ENCODE data around the gene HIF1A. TPM values are rescaled to one million over a fixed set of nuclear protein-coding genes. Genes with fewer than 3 reads are reported as not detected.

The HIF1A gene
- total and polyA plus RNA-seq, 2 donors (not counting 1 experiment from before 2014, with no cell fraction given) = 332 to 407 TPM

DNA sequence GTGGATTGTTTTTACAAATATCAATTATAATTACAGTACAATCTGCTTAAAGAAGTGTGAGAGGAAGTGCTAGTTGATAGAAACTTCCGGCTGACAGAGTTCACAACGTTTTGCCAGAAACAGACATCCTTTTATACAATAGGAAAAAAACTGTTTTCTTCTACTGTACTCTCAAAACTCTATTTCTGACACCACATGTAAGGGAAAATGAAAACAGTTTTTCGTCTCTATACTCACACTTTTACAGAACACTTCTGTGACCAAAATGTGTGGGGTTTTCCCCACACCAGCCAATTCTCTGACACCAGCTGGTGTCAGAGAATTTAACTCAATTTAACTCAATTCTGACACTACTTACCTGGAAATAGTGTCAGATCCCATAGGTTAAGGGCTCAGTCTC, 24.2 kb upstream of the HIF1A start:
- Histone ChIP-seq H3K36me3 (ENCODE audit: control insufficient read depth, insufficient read depth, low read length) (no peaks in the 10 kb centered on the region), H3K79me2 (ENCODE audit: control insufficient read depth, insufficient read depth, low read length) (no peaks in the 10 kb centered on the region), H2AFZ (ENCODE audit: low read length) (no peak overlapping the region), H4K20me1 (ENCODE audit: control insufficient read depth, extremely low read depth, insufficient read depth, low read length) (no peaks in the 10 kb centered on the region), H3K4me3 (replicated peaks in 1 of 4; ENCODE audit: control extremely low read depth in 1 of 4, insufficient read depth in 1 of 4, low read depth in 3 of 4, low read length in 4 of 4) (no peak overlapping the region), H3K27me3 (ENCODE audit: control insufficient read depth, insufficient read depth, low read length) (no peaks in the 10 kb centered on the region), H3K27ac (ENCODE audit: insufficient read depth, low read length) (no peak overlapping the region), H3K9me3 (ENCODE audit: control insufficient read depth, insufficient read depth, low read depth, low read length) (no peaks in the 10 kb centered on the region), H3K9ac (ENCODE audit: insufficient read depth, low read length) (no peak overlapping the region), H3K4me1 (ENCODE audit: control insufficient read depth, extremely low read depth, insufficient read depth, low read length) (no peaks in the 10 kb centered on the region), H3K4me2 (ENCODE audit: extremely low read depth, insufficient read depth, low read length) (no peak overlapping the region)
- TF ChIP-seq, protein P1, sequence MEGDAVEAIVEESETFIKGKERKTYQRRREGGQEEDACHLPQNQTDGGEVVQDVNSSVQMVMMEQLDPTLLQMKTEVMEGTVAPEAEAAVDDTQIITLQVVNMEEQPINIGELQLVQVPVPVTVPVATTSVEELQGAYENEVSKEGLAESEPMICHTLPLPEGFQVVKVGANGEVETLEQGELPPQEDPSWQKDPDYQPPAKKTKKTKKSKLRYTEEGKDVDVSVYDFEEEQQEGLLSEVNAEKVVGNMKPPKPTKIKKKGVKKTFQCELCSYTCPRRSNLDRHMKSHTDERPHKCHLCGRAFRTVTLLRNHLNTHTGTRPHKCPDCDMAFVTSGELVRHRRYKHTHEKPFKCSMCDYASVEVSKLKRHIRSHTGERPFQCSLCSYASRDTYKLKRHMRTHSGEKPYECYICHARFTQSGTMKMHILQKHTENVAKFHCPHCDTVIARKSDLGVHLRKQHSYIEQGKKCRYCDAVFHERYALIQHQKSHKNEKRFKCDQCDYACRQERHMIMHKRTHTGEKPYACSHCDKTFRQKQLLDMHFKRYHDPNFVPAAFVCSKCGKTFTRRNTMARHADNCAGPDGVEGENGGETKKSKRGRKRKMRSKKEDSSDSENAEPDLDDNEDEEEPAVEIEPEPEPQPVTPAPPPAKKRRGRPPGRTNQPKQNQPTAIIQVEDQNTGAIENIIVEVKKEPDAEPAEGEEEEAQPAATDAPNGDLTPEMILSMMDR (conservative IDR thresholded peaks at IDR 0.05 in 1 of 2, IDR thresholded peaks at IDR 0.05 in 1 of 2; ENCODE audit: low read depth in 1 of 2, low read length in 2 of 2) = no peak
- no peak for TF ChIP-seq EZH2 (IDR thresholded peaks at IDR 0.05; ENCODE audit: low read length, missing control alignments)
- no peak for DNase-seq (ENCODE audit: low read depth in 2 of 2)

DNA sequence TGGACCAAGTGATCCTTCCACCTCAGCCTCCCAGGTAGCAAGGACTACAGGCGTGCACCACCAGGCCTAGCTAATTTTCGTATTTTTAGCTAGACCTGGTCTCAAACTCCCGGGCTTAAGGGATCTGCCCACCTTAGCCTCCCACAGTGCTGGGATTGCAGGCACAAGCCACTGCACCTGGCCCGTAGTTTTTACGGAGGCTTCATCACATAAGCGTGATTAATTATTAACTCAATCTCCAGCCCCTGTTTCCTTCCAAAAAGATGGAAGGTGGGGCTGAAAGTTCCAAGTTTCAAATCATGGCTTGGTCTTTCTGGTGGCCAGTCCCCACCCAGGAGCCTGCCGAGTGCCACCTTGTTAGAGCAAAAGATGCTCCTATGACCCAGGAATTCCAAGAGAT, 22.5 kb upstream of the HIF1A start:
- Histone ChIP-seq H3K9me3 (ENCODE audit: control insufficient read depth, insufficient read depth, low read depth, low read length) (no peaks in the 10 kb centered on the region), H4K20me1 (ENCODE audit: control insufficient read depth, extremely low read depth, insufficient read depth, low read length) (no peaks in the 10 kb centered on the region), H3K36me3 (ENCODE audit: control insufficient read depth, insufficient read depth, low read length) (no peaks in the 10 kb centered on the region), H3K4me2 (ENCODE audit: extremely low read depth, insufficient read depth, low read length) (no peak overlapping the region), H3K4me1 (ENCODE audit: control insufficient read depth, extremely low read depth, insufficient read depth, low read length) (no peaks in the 10 kb centered on the region), H2AFZ (ENCODE audit: low read length) (no peak overlapping the region), H3K4me3 (replicated peaks in 1 of 4; ENCODE audit: control extremely low read depth in 1 of 4, insufficient read depth in 1 of 4, low read depth in 3 of 4, low read length in 4 of 4) (no peak overlapping the region), H3K27ac (ENCODE audit: insufficient read depth, low read length) (no peak overlapping the region), H3K9ac (ENCODE audit: insufficient read depth, low read length) (no peak overlapping the region), H3K79me2 (ENCODE audit: control insufficient read depth, insufficient read depth, low read length) (no peaks in the 10 kb centered on the region), H3K27me3 (ENCODE audit: control insufficient read depth, insufficient read depth, low read length) (no peaks in the 10 kb centered on the region)
- no peak for DNase-seq (ENCODE audit: low read depth in 2 of 2)
- no peak for TF ChIP-seq EZH2 (IDR thresholded peaks at IDR 0.05; ENCODE audit: low read length, missing control alignments)
- TF ChIP-seq, protein P1 (conservative IDR thresholded peaks at IDR 0.05 in 1 of 2, IDR thresholded peaks at IDR 0.05 in 1 of 2; ENCODE audit: low read depth in 1 of 2, low read length in 2 of 2) = no peak

DNA sequence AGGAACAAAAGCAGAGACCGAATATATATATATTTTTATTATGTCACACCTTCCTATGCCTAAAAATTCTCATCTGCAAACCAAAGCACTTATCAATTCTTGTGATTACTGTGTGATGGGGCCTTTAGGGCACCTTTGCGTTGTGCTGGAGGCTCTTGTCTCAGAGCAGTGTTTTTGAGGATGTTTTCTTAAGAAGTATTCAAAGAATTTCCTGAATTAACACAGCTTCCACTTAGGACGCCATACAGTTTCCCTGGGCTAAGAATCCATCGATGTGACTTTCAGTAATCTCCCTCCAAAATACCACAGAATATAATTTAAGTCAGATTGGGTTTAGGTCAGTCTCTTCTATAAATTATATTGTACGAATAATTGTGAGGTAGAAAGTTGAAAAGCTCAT, 22.0 kb upstream of the HIF1A start:
- Histone ChIP-seq H3K4me3 (replicated peaks in 1 of 4; ENCODE audit: control extremely low read depth in 1 of 4, insufficient read depth in 1 of 4, low read depth in 3 of 4, low read length in 4 of 4) (no peak overlapping the region), H2AFZ (ENCODE audit: low read length) (no peak overlapping the region), H3K4me1 (ENCODE audit: control insufficient read depth, extremely low read depth, insufficient read depth, low read length) (no peaks in the 10 kb centered on the region), H3K27me3 (ENCODE audit: control insufficient read depth, insufficient read depth, low read length) (no peaks in the 10 kb centered on the region), H3K36me3 (ENCODE audit: control insufficient read depth, insufficient read depth, low read length) (no peaks in the 10 kb centered on the region), H4K20me1 (ENCODE audit: control insufficient read depth, extremely low read depth, insufficient read depth, low read length) (no peaks in the 10 kb centered on the region), H3K27ac (ENCODE audit: insufficient read depth, low read length) (no peak overlapping the region), H3K79me2 (ENCODE audit: control insufficient read depth, insufficient read depth, low read length) (no peaks in the 10 kb centered on the region), H3K9me3 (ENCODE audit: control insufficient read depth, insufficient read depth, low read depth, low read length) (no peaks in the 10 kb centered on the region), H3K4me2 (ENCODE audit: extremely low read depth, insufficient read depth, low read length) (no peak overlapping the region), H3K9ac (ENCODE audit: insufficient read depth, low read length) (no peak overlapping the region)
- DNase-seq (ENCODE audit: low read depth in 2 of 2) = peak in 1 of 2 donors; percentile 15
- no peak for TF ChIP-seq EZH2 (IDR thresholded peaks at IDR 0.05; ENCODE audit: low read length, missing control alignments)
- TF ChIP-seq, protein P1 (conservative IDR thresholded peaks at IDR 0.05 in 1 of 2, IDR thresholded peaks at IDR 0.05 in 1 of 2; ENCODE audit: low read depth in 1 of 2, low read length in 2 of 2) = no peak
